HG03521 (cell line): ENCODE measurements around the gene GOLT1B.
"Not testable (repeated sequence)": the region's sequence is repeated elsewhere in the genome, so short reads cannot be mapped to it uniquely, and the experiment has no call there.

Experiments
- ATAC-seq: cut with Tn5 transposase; IDR thresholded peaks from one replicate; pipeline ENCODE4 v1.9.1; 2021; ENCODE audit warnings: mild to moderate bottlenecking, moderate library complexity; ENCODE audit not compliant: unreplicated experiment

GOLT1B gene, protein sequence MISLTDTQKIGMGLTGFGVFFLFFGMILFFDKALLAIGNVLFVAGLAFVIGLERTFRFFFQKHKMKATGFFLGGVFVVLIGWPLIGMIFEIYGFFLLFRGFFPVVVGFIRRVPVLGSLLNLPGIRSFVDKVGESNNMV

DNA sequence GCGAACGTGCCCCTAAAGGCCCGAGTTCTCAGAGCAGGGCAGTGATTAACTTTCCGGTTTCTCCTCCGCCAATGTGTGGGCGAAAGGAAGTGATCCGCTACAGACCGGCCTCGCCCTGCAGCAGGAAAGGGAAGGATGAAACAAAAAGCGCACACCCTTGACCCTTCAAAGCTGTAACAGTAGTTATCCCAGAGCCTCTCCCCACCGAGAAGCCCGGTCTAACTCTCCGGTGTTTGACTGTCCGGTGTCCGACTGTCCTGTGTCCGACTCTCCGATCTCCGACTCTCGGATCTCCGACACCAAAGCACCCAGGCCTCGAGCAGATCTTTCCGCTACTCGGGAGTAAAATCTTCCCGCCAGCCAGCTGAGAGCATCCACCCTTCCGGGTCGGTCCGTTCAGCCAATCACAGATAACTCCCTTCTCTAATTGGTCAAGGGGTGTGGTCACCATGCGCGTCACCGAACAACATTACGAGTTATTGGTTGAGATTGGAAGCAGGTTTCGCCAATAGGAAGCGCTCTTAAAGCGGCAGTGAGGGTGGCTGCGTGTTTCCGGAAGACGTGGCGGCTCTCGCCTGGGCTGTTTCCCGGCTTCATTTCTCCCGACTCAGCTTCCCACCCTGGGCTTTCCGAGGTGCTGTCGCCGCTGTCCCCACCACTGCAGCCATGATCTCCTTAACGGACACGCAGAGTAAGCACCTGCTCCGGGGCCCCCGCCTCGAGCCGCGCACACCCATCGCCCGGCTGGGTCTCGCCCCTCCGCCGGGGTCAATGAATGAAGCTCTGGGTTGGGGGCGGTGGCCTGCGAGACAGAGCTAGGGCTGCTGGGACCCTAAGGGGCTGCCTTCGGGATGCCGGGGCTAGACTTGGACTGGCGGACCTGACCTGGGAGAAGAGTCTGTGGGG is at the start of gene GOLT1B, which contains the start of gene RECQL:
Gene GOLT1B, plus strand, starts transcription at position 532 of the 906 bp plus-strand sequence. Its CDS starts 135 bp downstream, at position 667.
Gene RECQL, minus strand, starts transcription at position 378 of the 906 bp plus-strand sequence. CDS start 2,065 bp downstream, outside the sequence.
- peak; percentile 99 for ATAC-seq

DNA sequence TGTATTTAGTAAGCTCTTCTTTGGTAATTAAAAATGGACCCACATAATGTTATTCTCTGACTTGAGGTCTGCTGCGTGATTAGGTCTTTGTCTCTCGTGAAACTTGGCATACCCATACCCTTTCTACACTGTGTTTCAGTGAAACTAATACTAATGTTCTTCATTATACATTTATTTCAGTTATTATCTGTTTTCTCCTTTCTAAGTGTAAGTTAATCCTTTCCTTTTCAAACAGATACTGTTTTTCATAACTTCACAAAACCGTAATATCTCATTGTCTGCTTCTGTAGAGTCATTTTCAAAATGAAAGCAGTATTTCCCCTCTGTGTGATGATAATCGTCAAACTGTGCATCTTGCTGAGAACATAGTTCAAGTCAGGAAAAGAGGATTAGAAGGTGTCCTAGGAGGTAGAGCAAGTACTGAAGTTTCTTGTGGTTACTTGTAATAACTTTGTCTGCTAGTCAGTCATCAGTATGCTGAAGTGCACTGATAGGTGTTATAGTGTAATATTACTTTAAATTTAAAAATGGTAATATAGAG is 48.2 kb upstream of the GOLT1B start:
- ATAC-seq, result no peak

DNA sequence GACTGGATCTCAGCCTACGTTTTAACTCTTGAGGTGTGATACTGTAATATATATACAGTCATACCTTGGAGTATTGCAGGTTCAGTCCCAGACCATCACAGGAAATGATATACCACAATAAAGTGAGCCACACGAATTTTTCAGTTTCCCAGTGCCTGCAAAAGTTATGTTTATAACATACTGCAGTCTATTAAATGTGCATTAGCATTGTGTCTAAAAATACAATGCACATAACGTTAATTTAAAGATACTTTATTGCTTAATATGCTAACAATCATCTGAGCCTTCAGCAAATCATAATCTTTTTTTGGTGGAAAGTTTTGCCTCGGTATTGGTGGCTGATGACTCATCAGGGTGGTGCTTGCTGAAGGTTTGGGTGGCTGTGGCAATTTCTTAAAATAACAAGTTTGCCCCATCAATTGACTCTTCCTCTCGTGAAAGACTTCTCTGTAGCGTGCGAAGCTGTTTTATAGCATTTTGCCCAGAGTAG is 45.3 kb upstream of the GOLT1B start:
- no peak for ATAC-seq

DNA sequence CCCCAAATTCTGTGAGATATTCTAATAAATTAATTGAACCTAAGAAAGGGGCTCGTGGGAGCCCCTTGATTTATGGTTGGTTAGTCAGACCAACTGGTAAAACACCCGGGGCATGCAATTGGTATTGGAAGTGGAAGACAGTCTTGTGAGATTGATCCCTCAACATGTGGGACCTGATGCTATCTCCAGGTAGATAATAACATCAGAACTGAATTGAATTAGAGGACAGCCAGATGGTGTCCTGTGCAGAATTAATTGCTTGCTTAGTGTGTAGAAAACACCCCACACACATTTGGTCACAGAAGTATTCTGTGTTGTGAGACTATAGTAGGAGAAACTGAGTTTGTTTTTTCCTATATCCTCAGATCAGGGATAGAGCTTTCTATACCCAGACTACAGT is 42.1 kb upstream of the GOLT1B start:
- no peak for ATAC-seq

DNA sequence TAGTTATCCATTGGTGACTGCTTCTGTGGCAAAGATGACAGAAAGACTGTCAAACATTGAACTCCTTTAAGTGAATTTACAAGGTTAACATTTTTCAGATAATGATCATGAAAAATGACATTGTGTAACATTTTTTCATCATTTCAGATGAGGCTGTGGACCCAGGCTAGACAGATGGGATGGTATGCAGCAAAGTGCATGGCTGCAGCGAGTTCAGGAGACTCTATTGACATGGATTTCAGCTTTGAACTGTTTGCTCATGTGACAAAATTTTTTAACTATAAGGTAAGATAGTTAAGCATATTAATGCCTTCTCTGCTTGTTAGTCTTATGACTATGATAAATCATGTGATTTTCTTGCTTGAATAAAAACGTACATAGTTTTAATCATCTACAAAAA is 34.3 kb upstream of the GOLT1B start:
- ATAC-seq, result not testable (repeated sequence)

DNA sequence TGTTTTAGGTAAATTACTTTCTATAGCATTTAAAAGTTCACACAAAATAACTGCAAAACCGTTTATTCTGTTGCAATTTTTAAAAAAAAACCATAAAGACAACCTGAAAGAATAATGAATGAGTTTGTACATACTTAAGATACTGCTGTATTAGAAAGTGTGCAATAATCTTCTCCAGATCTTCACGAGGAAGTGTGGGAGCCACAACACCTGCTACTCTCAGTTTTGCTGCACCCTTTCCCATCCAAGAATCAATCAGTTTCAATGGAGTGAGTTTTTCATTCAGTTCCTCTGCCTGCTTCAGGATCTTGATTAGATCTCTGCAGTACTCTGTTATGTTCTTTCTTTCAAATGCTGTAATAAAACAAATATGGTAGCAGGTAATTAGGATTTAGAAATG is 30.3 kb upstream of the GOLT1B start:
- no peak for ATAC-seq

DNA sequence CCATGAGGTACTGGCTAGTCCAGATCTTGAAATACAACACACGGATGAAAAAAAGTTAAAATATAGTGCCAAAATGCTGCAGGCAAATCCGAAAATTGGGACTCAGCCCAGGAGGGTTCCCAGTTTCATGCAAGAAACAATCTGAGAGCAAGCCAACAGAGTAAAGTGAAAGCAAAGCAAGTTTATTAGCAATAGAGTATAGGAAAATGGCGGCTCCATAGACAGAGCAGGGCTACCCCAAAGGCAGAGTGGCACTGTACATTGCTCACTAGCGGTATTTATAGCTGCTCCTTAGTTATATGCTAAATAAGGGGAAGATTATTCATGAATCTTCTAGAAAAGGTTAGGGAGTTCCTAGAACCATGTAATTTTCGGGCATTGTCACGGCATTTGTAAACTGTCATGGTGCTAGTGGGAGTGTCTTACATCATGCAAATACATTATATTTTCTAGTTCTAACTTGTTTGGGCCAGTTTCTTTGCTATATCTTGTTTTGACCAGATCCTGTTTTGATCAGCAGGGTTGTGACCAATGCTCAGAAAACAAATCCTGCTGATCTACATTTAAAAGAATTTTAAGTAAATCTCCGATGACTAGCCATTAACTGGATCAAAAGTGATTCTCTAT is 29.3 kb upstream of the GOLT1B start:
- ATAC-seq, result no peak

DNA sequence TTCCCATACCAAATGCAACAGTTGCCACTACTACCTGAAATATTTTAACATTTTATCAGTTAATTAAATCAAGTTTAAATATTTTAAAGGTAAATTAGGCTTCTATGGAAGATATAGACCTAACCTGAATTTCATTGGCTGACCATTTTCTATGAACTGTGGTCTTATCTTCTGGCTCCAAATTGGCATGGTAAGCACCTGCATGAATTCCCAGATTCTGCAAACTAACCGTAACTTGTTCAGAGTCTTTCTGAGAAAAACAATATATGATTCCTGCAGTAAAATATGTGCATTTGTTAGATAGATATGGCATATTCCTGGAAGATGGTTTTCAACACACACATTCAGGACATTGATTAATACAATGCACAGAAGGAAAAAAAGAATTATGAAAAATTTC is 26.0 kb upstream of the GOLT1B start:
- no peak for ATAC-seq

DNA sequence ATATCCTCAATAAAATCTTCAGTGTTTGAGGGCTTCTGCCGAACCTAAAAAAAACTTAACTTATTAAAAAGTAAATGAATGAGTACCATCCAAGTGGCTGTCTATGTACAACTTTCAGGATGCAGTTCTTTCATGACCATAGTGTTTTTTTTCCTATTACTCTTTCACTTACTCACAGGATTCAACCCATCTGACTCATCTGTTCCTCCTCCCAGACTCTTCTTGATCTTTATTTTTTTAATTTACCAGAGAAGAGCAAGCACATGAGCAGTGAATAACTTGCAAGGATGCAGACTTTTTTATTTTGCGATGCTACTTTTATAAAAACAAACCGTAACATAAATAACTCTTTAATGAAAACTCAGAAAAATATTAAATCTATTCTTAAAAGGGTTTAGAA is 24.6 kb upstream of the GOLT1B start:
- ATAC-seq, result no peak

DNA sequence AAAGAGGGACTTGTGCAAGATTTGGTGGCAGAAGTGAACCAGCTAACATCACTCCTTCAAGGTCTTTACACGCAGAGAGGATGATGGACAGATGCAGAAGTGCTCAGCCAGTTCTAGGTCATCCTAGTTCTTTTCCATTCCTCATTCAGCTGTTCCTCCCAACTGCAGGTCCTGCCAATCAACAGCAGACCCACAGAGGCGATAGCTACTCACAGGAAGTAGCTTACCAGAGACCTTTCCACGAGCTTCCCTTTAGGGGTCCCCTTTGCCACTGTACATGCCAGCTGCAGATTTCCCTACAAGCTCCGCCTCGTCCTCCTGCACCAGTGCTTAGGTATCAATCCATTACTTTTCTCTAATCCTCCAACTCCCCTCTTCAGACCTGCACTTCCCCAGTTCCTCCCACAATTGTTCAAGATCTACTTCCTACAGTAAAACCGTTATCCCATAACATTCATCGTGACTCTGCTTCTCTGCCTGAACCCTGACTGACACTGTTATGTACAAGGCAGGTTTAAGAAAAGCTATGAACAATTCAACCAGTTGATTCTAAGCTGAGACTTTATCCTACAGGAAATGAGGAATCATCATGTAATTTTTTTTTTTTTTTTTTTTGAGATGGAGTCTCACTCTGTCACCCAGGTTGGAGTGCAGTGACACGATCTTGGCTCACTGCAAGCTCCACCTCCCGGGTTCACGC is 22.7 kb upstream of the GOLT1B start:
- ATAC-seq, result no peak

DNA sequence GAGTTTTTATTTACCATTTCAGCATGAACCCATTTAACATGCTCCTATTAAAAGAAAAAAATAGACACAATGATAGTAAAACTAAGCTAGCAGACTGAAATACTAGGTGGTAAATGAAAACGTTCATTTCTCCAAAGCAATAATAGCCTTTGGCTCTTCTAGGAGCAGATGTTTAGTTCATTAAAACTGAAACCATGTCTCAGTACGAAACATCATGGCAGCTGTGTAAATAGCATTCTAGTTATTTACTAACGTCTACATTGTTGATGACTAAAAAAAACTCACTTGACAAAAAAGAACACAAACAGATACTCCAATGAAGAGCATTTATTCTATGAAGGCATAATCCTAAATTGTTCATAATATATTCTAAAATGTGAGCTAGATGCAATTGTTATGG is 18.1 kb upstream of the GOLT1B start:
- ATAC-seq, result no peak

DNA sequence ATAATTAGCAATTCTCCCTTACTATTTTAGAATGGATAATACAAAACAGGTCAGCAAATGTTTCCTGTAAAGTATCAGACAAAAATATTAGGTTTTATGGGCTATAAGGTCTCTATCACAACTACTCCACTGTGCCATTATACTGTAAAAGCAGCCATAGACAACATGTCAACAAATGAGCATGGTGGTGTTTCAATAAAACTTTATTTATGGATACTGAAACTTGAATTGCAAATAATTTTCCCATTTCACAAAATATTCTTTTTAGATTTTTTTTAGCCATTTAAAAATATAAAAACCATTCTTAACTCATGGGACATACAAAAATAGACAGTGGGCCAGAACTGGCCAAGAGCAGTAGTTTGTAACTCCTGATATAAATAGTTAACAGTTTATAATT is 15.6 kb upstream of the GOLT1B start:
- no peak for ATAC-seq

DNA sequence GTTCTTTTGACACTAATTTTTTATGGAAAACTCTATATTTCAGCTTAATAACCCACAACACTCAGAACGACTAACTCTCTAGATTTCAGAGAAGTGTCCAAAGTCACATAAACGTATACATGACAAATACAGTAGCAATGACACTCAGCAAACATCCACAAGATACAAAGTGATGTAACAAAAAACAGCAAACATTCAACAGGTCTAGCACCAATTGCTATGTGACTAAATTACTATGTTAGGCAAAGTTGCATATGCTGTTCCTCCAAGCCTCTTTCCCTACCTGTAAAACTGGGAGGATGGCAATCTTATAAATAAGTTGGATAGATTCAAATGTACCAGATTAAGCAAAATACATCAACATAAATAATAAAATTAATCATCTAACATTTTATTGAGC is 1.8 kb upstream of the GOLT1B start:
- no peak for ATAC-seq

DNA sequence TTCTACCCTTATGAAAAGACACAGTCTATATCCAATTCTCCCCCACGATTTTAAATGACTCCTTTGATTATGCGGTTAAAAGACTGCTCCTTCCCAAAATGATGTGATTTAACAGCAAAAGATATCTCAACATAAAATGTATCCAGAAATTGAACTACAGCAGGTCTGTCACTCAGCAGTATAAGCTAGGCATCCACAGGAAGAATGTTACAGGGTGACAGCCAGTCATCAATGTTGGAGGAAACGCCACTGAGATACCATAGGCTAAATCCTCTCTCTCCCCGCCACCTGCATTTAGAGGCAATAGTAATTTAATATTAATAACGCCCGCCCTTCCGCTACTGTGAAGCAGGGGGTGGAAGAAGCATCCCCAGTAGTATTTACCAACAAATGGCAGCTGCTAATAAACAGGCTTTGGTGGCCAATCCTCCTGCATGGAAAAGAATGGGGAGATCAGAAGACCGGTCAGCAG is 767 bp upstream of the GOLT1B start:
- no peak for ATAC-seq

DNA sequence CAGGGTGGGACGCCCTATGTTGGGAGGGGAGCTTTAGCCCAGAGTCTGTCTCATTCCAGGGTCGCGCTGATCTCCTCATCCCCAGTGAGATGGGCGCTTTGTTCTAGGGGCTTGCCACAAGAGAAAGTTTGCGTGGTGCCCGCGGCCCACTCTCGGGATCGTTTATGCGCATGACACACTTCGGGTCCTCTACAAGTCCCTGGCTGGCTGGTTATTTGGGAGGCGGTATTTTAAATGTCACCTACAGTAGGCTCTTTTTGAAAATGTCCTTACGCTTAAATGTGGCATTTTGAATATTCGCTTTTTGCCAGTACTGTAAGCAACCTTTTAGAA is 541 bp downstream of the GOLT1B start:
- peak; percentile 1 for ATAC-seq

DNA sequence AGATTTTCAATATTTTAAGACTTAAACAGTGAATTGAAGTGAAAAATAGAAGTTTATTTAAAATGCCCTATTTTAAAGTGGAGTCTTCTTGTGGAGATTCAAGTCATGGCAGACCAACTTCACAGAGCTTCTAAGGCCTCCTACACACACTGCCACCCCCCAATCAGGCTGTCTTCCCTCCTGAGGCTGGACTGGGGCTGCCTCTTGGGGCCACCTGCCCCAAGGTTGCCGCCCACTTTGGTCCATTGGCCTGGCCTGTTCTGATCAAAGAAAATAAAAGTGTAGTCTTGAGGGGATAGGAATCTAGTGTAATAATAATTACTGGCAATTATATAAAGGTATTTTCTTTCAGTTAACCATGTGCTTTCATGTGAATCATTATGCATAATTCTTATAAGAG is 1.3 kb downstream of the GOLT1B start:
- no peak for ATAC-seq

DNA sequence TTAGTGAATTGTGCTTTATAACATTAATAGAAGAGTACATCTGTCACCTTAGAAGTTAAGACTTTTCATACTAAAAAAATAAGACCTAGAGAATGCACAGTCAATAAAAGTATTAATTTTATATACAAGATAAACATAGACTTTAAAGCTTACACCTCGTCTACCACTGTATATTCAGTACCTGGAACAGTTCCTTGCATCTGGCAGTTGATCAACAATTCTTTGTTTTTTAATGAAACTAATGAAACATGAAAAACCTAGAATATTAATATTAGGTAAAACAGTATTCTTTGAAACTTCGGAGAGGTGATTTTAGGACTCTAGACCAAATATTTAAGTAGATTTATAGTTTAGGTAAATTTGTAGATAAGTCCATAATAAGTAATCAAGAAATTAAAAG is 4.3 kb downstream of the GOLT1B start:
- no peak for ATAC-seq

DNA sequence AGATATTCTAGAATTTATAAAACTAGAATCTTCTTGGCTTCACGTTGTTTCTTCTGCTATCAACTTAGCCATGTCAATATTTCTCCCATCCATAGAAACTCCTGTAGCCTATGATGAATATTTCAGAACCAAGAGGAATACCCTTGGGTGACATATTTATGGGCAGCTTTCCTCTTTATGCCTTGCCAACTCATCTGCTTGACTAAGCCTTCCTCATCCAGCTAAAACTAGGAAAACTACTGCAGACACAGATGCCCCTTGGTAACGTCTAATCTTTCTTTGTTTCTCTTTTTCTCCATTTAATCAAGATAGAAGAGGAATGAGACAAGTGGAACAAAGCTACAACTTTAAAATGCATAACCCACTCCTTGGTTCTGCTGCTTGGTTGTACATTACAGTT is 6.3 kb downstream of the GOLT1B start:
- ATAC-seq, result no peak

DNA sequence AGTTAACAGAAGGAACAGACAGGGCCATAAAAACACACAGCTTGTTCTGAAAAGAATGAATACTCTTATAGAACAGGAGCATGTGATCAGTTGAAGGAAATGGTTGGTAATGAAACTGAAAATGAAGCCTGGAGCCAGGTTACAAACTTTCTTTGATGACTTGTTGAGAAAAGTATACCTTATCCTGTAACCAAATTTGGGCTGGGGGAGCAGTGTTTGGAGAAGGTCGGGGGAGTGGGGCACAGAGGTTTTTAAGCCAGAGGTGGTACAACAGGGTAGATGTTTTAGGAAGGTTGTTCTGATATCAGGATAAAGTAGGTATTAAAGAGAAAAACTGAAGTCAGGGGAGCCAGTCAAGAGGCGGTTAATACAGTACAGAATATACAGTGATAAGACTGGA is 8.2 kb downstream of the GOLT1B start:
- peak; percentile 84 for ATAC-seq

DNA sequence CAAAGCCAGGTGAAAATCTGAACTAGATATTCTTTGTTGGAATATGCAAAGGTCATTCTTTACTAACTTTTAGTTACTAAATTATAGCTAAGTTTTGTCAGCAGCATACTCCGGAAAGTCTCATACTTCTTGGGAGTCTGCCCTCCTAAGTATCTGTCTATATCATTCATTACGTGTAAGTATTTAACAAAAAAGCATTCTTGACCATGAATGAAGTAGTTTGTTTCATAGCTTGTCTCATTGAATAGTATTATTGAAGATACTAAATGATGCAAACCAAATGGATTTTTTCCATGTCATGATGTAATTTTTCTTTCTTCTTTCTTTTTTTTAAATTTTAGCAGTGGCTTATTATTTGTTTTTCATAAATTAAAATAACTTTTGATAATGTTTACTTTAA is 14.7 kb downstream of the GOLT1B start:
- ATAC-seq, result no peak

DNA sequence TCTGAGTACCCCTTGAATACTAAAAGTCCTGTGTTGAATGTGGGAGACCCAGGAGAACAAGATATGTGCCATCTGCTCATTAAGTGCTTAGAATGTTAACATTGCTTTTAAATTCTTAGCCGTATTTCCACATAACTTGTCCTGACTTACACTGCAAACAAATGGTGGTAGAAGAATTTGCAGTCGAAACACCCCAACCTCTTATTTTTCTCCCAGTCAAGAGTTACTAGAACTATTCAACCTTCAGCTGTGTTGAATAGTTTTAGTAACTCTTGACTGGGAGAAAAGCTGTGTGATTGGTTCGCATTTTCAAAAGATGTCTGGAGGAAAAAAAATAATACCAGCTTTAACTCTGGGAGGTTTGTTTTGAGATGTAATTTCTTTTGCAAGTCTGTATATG is 16.9 kb downstream of the GOLT1B start:
- ATAC-seq, result no peak
